HEK293 (cell line): ENCODE measurements around the gene MAK.

Source experiments
- CTCF ChIA-PET: fragments of 350-600 bp; formaldehyde crosslinking; extraction: SDS; loops from one replicate; lab custom pipeline; 2021; ENCODE audit warnings: antibody characterized with exemption; lab: Yijun Ruan, JAX
- POLR2A ChIA-PET: fragments of 300-600 bp; formaldehyde crosslinking; extraction: SDS; loops from one replicate; lab custom pipeline; 2020; ENCODE audit warnings: antibody characterized with exemption, inconsistent platforms; lab: Yijun Ruan, JAX
- H3K27ac ChIP-seq: fragments of 200-500 bp; sonication (Bioruptor generic); 2 replicates; pipeline ENCODE4 v1.5.1; 2014; ENCODE audit warnings: low read depth, low read length, control low read depth, inconsistent platforms; ENCODE audit errors: extremely low read depth
- H3K36me3 ChIP-seq, 2 experiments: fragments of 200-500 bp in 1 of 2; sonication (Bioruptor generic) in 1 of 2; 1 replicate in 1 of 2; 2 replicates in 1 of 2; pipeline ENCODE4 v1.5.1; 2014 to 2017; ENCODE audit warnings: inconsistent platforms in 2 of 2, low read length in 2 of 2; ENCODE audit not compliant: control insufficient read depth in 2 of 2, insufficient read depth in 1 of 2
- H3K4me1 ChIP-seq: fragments of 200-500 bp; sonication (Bioruptor generic); 2 replicates; pipeline ENCODE4 v1.5.1; 2014; ENCODE audit warnings: mild to moderate bottlenecking, low read length, inconsistent platforms; ENCODE audit not compliant: control insufficient read depth, insufficient read depth
- H3K4me3 ChIP-seq: 2 replicates; pipeline ENCODE4 v1.5.1; 2011; ENCODE audit warnings: low read depth, mild to moderate bottlenecking, control low read depth, low read length, moderate library complexity
- H3K9me3 ChIP-seq: fragments of 200-500 bp; sonication (Bioruptor generic); 2 replicates; pipeline ENCODE4 v1.5.1; 2014; ENCODE audit warnings: low read depth, low read length, inconsistent platforms; ENCODE audit not compliant: control insufficient read depth, insufficient read depth
- KLF10 ChIP-seq: fragments of 450-650 bp; IDR thresholded peaks from 2 replicates; pipeline ENCODE4 v1.5.1; 2018; ENCODE audit warnings: missing biosample characterization, mild to moderate bottlenecking, missing genetic modification characterization
- MYNN ChIP-seq: fragments of 450-650 bp; formaldehyde crosslinking; IDR thresholded peaks from 2 replicates; pipeline ENCODE4 v1.5.1; 2016; ENCODE audit warnings: missing biosample characterization, missing genetic modification characterization, borderline replicate concordance
- SP2 ChIP-seq: fragments of 450-650 bp; formaldehyde crosslinking; IDR thresholded peaks from 2 replicates; pipeline ENCODE4 v1.5.1; 2016; ENCODE audit warnings: missing biosample characterization, missing genetic modification characterization
- ZBTB20 ChIP-seq: fragments of 450-650 bp; formaldehyde crosslinking; IDR thresholded peaks from 2 replicates; pipeline ENCODE4 v1.5.1; 2016; ENCODE audit warnings: missing biosample characterization, missing genetic modification characterization
- ZBTB48 ChIP-seq: fragments of 450-650 bp; formaldehyde crosslinking; IDR thresholded peaks from 2 replicates; pipeline ENCODE4 v1.5.1; 2016; ENCODE audit warnings: missing biosample characterization, missing genetic modification characterization
- ZNF121 ChIP-seq: fragments of 450-650 bp; formaldehyde crosslinking; IDR thresholded peaks from 2 replicates; pipeline ENCODE4 v1.5.1; 2016; ENCODE audit warnings: missing biosample characterization, missing genetic modification characterization
- ZNF133 ChIP-seq: fragments of 450-650 bp; formaldehyde crosslinking; IDR thresholded peaks from 2 replicates; pipeline ENCODE4 v1.5.1; 2016; ENCODE audit warnings: missing biosample characterization, missing genetic modification characterization
- ZNF184 ChIP-seq: fragments of 450-650 bp; IDR thresholded peaks from 2 replicates; pipeline ENCODE4 v1.5.1; 2018; ENCODE audit warnings: missing biosample characterization, mild to moderate bottlenecking, missing genetic modification characterization
- ZNF302 ChIP-seq: fragments of 450-650 bp; formaldehyde crosslinking; IDR thresholded peaks from 2 replicates; pipeline ENCODE4 v1.5.1; 2016; ENCODE audit warnings: missing biosample characterization, missing genetic modification characterization, low read depth
- ZNF501 ChIP-seq: fragments of 450-650 bp; formaldehyde crosslinking; IDR thresholded peaks from 2 replicates; pipeline ENCODE4 v1.5.1; 2016; ENCODE audit warnings: missing biosample characterization, missing genetic modification characterization
- ZNF596 ChIP-seq: fragments of 450-650 bp; IDR thresholded peaks from 2 replicates; pipeline ENCODE4 v1.5.0; 2018; ENCODE audit warnings: missing biosample characterization, mild to moderate bottlenecking, missing genetic modification characterization, moderate library complexity
- ZNF629 ChIP-seq: fragments of 450-650 bp; formaldehyde crosslinking; IDR thresholded peaks from 2 replicates; pipeline ENCODE4 v1.5.1; 2017; ENCODE audit warnings: missing biosample characterization, missing genetic modification characterization
- ZNF701 ChIP-seq: fragments of 450-650 bp; formaldehyde crosslinking; IDR thresholded peaks from 2 replicates; pipeline ENCODE4 v1.5.1; 2016; ENCODE audit warnings: missing biosample characterization, missing genetic modification characterization
- ZNF76 ChIP-seq: fragments of 450-650 bp; formaldehyde crosslinking; IDR thresholded peaks from 2 replicates; pipeline ENCODE4; 2016; ENCODE audit warnings: low read depth, missing biosample characterization, missing genetic modification characterization, borderline replicate concordance
- TF ChIP-seq, protein P1 (sequence below): fragments of 450-650 bp; formaldehyde crosslinking; IDR thresholded peaks from 2 replicates; pipeline ENCODE4 v1.5.1; 2016; ENCODE audit warnings: missing biosample characterization, missing genetic modification characterization
- TF ChIP-seq, protein P2 (sequence below): fragments of 450-650 bp; formaldehyde crosslinking; IDR thresholded peaks from 2 replicates; pipeline ENCODE4 v1.5.1; 2016; ENCODE audit warnings: missing biosample characterization, missing genetic modification characterization
- TF ChIP-seq, protein P3 (sequence below): fragments of 450-650 bp; formaldehyde crosslinking; IDR thresholded peaks from 2 replicates; pipeline ENCODE4 v1.5.1; 2016; ENCODE audit warnings: missing biosample characterization, missing genetic modification characterization
- TF ChIP-seq, protein P4 (sequence below): fragments of 450-650 bp; formaldehyde crosslinking; conservative IDR thresholded peaks from 2 replicates; pipeline ENCODE4 v1.5.1; 2016; ENCODE audit warnings: low read depth, missing biosample characterization, missing genetic modification characterization

Gene MAK

DNA sequence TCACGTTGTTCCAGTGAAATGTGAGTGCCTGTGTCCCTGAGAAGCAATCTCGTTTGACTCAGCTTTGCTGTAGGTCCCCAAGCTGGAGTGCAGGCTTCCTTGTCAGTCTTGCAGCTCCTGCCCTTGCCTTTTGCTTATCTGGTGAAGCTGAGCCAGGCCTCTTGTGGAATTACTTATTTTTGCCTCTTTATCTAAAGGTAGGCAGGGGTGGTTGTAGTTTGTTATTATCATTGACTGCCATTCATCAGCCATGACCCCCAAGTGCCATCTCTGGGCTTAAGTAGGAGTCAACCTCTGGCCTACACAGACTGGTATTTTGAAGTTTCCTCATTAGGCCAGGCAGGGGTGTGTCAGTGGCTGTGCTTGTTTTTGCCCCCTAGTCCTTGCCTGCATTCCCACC lies 88.6 kb downstream of the MAK start:
- Histone ChIP-seq H3K4me3 (no peak overlapping the region), H3K27ac (no peak overlapping the region), H3K36me3 (peaks cover 21 to 57% of the 10 kb centered on the region in 2 experiments; a peak in 2 of 3 replicates), H3K9me3 (no peaks in the 10 kb centered on the region), H3K4me1 (peaks cover 7% of the 10 kb centered on the region; the same call in 1 of the 2 replicates)
- ChIA-PET CTCF (interaction anchor here (1.4 to 3.5 kb wide), 2 partner anchors 9 to 137 kb away, joined by 3 to 22 read pairs; partner anchors contain the start of gene SYCP2L), POLR2A (interaction anchor here (4.6 kb wide), 1 partner anchor 28 kb away, joined by 82 read pairs; the partner anchor contains the start of gene TMEM14C)
- TF ChIP-seq, protein P1, sequence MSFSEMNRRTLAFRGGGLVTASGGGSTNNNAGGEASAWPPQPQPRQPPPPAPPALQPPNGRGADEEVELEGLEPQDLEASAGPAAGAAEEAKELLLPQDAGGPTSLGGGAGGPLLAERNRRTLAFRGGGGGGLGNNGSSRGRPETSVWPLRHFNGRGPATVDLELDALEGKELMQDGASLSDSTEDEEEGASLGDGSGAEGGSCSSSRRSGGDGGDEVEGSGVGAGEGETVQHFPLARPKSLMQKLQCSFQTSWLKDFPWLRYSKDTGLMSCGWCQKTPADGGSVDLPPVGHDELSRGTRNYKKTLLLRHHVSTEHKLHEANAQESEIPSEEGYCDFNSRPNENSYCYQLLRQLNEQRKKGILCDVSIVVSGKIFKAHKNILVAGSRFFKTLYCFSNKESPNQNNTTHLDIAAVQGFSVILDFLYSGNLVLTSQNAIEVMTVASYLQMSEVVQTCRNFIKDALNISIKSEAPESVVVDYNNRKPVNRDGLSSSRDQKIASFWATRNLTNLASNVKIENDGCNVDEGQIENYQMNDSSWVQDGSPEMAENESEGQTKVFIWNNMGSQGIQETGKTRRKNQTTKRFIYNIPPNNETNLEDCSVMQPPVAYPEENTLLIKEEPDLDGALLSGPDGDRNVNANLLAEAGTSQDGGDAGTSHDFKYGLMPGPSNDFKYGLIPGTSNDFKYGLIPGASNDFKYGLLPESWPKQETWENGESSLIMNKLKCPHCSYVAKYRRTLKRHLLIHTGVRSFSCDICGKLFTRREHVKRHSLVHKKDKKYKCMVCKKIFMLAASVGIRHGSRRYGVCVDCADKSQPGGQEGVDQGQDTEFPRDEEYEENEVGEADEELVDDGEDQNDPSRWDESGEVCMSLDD (tag by site-specific recombination) = no peak
- TF ChIP-seq MYNN (tag by site-specific recombination) = peak; percentile 61; the same call in 1 of the 2 replicates

DNA sequence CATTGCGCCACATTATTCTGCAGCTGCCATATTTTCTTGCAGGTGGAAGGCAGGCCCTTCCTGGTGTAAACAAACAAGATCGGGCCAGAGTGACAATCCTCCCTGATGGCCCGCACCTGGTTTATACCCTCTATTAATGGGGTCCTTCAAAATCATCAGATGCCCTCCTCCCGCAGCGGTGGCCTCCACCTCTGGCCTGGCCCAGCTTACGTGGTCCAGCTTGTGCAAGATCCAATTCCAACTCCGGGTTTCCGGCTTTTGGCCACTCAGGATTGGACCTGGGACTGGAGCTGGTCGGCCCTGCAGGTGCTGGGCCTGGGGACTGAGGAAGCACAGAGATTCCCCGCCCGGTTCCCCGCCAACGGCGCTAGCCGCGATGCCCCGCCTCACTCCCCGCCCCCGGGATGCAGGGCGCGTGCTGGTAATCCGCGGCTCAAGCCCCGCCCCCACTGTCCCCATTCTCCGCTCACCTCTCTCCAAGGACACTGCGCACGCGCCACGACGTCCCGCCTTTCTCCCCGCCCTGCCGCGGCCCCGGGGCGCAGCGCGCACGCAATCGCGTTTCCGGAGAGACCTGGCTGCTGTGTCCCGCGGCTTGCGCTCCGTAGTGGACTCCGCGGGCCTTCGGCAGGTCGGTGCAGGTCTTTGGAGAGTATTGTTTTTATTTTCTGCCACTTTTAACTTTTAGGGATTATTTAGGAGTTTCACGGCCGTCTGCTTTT lies 90.9 kb downstream of the MAK start, which contains the start of gene TMEM14B:
Gene TMEM14B, plus strand, starts transcription at position 555 of the 722 bp plus-strand sequence. CDS start 1,441 bp downstream, outside the sequence.
- Histone ChIP-seq H3K36me3 (peaks cover 2 to 33% of the 10 kb centered on the region in 2 experiments; a peak in 2 of 3 replicates), H3K27ac (peak within 1 kb of the TSS; percentile 67), H3K9me3 (no peaks in the 10 kb centered on the region), H3K4me1 (peaks cover 7% of the 10 kb centered on the region; the same call in 1 of the 2 replicates), H3K4me3 (peak within 1 kb of the TSS; percentile 83)
- CTCF ChIA-PET = interaction anchor here (0.6 to 3.5 kb wide), 8 partner anchors 10 to 267 kb away, joined by 3 to 22 read pairs (median 5); no protein-coding TSS in a partner anchor
- POLR2A ChIA-PET = interaction anchor here (0.6 to 4.6 kb wide), 11 partner anchors 10 to 236 kb away, joined by 3 to 82 read pairs (median 4); partner anchors contain the start of genes C6orf52, GCNT2, PAK1IP1 and TMEM14C
- TF ChIP-seq ZNF76 (tag by site-specific recombination) = peak; percentile 50; the same call in 1 of the 2 replicates
- peak; percentile 83 for TF ChIP-seq ZNF501 (tag by site-specific recombination)
- no peak for TF ChIP-seq ZNF302
- TF ChIP-seq ZNF121 (tag by site-specific recombination) = peak; percentile 100
- TF ChIP-seq, protein P2, sequence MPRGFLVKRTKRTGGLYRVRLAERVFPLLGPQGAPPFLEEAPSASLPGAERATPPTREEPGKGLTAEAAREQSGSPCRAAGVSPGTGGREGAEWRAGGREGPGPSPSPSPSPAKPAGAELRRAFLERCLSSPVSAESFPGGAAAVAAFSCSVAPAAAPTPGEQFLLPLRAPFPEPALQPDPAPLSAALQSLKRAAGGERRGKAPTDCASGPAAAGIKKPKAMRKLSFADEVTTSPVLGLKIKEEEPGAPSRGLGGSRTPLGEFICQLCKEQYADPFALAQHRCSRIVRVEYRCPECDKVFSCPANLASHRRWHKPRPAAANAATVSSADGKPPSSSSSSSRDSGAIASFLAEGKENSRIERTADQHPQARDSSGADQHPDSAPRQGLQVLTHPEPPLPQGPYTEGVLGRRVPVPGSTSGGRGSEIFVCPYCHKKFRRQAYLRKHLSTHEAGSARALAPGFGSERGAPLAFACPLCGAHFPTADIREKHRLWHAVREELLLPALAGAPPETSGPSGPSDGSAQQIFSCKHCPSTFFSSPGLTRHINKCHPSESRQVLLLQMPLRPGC (tag by site-specific recombination) = peak; percentile 14; the same call in 1 of the 2 replicates
- TF ChIP-seq ZBTB20 (tag by site-specific recombination) = peak; percentile 78; the same call in 1 of the 2 replicates
- TF ChIP-seq, protein P3, sequence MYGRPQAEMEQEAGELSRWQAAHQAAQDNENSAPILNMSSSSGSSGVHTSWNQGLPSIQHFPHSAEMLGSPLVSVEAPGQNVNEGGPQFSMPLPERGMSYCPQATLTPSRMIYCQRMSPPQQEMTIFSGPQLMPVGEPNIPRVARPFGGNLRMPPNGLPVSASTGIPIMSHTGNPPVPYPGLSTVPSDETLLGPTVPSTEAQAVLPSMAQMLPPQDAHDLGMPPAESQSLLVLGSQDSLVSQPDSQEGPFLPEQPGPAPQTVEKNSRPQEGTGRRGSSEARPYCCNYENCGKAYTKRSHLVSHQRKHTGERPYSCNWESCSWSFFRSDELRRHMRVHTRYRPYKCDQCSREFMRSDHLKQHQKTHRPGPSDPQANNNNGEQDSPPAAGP (tag by site-specific recombination) = 0 out of 2 replicates have a peak, but pooled peaks have one; percentile 16
- TF ChIP-seq KLF10 (tag by site-specific recombination) = peak; percentile 47
- peak; percentile 66 for TF ChIP-seq ZNF629
- 0 out of 2 replicates have a peak, but pooled peaks have one; percentile 45 for TF ChIP-seq ZBTB48 (tag by site-specific recombination)
- TF ChIP-seq SP2 (tag by site-specific recombination) = peak; percentile 100
- TF ChIP-seq, protein P4, sequence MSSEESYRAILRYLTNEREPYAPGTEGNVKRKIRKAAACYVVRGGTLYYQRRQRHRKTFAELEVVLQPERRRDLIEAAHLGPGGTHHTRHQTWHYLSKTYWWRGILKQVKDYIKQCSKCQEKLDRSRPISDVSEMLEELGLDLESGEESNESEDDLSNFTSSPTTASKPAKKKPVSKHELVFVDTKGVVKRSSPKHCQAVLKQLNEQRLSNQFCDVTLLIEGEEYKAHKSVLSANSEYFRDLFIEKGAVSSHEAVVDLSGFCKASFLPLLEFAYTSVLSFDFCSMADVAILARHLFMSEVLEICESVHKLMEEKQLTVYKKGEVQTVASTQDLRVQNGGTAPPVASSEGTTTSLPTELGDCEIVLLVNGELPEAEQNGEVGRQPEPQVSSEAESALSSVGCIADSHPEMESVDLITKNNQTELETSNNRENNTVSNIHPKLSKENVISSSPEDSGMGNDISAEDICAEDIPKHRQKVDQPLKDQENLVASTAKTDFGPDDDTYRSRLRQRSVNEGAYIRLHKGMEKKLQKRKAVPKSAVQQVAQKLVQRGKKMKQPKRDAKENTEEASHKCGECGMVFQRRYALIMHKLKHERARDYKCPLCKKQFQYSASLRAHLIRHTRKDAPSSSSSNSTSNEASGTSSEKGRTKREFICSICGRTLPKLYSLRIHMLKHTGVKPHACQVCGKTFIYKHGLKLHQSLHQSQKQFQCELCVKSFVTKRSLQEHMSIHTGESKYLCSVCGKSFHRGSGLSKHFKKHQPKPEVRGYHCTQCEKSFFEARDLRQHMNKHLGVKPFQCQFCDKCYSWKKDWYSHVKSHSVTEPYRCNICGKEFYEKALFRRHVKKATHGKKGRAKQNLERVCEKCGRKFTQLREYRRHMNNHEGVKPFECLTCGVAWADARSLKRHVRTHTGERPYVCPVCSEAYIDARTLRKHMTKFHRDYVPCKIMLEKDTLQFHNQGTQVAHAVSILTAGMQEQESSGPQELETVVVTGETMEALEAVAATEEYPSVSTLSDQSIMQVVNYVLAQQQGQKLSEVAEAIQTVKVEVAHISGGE (tag by site-specific recombination) = peak; percentile 96
- TF ChIP-seq ZNF133 = no peak
- peak; percentile 53 for TF ChIP-seq ZNF184 (tag by site-specific recombination)
- no peak for TF ChIP-seq ZNF701 (tag by site-specific recombination)
- TF ChIP-seq ZNF596 (tag by site-specific recombination) = no peak
